Esophagus squamous epithelium (tissue), 4 donors: Measurements from ENCODE around the gene BAD.

ENCODE experiments used
- CTCF ChIP-seq, 6 experiments: fragments of 450-650 bp in 4 of 6; fragments of 200-600 bp in 2 of 6; sonication (generic) in 2 of 6; IDR thresholded peaks; one replicate each; pipeline ENCODE4 v1.5.1; 2016 to 2019; ENCODE audit warnings: antibody characterized with exemption in 6 of 6, mild to moderate bottlenecking in 4 of 6, moderate library complexity in 4 of 6
- POLR2A ChIP-seq, 4 donors: fragments of 450-650 bp; IDR thresholded peaks; one replicate each; pipeline ENCODE4 v1.6.1; 2017; ENCODE audit warnings: antibody characterized with exemption in 4 of 4, mild to moderate bottlenecking in 4 of 4, moderate library complexity in 3 of 4

- TF ChIP-seq POLR2A (IDR thresholded peaks at IDR 0.05) (no peak), CTCF (IDR thresholded peaks at IDR 0.05) (no peak)
These were observed 34.0 kb downstream of the BAD start for GRCh38 chr11:64250415-64251015.
